GM21529 (cell line): ENCODE measurements around the gene BMX.

ENCODE experiments used
- ATAC-seq: cut with Tn5 transposase; IDR thresholded peaks from one replicate; pipeline ENCODE4 v1.9.1; 2021; ENCODE audit not compliant: unreplicated experiment

The BMX gene

DNA sequence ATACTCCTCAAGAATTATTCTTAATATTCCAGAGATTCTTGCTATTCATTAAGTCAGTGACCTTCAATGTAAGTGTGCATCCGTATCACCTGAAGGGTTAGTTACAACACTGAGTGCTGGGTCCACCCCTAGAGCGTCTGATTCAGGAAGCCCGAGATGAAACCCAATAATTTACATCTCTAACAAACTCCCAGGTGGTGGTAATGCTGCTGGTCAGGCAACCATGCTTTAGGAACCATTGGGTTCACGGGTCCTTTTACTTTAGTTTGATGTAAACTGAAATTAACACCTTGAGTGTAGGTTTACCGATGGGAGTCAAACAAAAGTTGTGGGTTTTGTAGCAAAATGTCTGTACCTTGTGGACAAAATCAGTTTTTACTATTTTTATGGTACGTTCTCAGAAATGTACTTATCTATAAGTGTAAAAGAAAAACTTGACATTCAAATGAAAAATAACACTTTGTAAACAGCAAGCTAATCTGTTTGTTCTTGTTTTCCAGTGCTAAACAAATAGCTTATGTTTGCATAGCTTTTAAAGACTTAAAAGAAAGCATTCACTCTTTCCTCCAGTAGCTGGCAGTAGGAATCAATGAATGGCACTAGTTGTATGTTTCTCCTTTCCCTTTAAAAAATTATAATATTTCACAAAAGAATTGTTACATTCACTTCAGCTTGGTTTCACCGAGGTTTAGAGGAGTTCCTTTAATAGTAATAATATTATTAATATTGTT, 67.4 kb downstream of the BMX start:
- ATAC-seq = no peak

DNA sequence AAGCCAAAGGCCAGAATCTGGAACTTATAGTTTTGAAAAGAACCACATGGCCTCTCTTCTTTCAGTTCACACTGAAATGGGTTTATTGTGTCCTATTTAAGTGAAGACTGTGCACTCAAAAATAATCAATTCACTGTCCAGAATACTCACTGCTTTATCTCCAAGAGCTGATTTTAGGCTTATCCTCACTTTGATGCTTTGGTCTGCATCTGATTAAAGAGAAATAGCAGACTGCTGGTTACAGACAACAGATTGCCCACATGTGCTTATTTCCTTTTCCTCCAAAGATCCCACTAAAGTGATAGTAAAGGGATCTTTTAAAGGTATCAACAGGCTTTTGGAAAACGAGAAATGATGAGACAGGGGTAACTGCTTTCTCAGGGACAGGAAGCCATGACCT, 69.5 kb downstream of the BMX start:
- ATAC-seq = no peak

DNA sequence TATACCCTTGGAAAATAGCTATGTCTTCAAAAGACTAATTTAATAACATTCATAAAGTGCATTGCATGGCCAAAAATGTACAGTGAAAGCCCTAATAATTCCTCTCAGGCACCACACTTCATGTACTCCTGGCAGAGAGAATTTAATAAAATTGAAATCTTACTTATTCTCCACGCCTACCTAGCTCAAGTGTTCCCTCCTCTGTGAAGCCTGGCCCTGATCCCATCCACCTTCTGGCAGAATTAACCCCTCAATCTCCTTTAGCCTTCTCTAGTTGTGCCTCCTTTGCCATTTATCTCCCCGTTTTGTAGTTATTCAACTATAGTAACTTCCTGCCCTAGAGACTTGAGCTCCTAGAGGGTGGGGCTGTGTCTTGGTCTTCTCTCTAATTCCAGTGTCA, 73.4 kb downstream of the BMX start:
- no peak for ATAC-seq

DNA sequence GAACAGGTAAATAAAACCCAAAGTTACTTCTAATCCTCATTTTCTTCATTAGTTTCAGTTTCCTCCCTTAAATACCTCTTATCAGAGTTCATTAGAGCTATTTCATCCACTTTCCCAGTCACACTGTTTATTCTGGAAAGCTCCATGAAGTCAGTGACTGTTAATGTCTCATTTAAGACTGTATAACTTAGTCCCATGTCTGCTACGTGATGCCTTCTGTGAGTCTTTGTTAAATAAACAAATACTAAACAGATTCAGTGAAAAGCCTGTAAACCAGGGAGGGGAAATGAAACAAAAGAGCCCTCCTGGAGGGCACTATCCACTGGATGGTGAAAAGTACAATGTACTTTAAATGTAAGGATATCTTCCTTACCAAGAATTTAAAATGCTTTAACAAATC, 75.4 kb downstream of the BMX start:
- ATAC-seq = no peak

DNA sequence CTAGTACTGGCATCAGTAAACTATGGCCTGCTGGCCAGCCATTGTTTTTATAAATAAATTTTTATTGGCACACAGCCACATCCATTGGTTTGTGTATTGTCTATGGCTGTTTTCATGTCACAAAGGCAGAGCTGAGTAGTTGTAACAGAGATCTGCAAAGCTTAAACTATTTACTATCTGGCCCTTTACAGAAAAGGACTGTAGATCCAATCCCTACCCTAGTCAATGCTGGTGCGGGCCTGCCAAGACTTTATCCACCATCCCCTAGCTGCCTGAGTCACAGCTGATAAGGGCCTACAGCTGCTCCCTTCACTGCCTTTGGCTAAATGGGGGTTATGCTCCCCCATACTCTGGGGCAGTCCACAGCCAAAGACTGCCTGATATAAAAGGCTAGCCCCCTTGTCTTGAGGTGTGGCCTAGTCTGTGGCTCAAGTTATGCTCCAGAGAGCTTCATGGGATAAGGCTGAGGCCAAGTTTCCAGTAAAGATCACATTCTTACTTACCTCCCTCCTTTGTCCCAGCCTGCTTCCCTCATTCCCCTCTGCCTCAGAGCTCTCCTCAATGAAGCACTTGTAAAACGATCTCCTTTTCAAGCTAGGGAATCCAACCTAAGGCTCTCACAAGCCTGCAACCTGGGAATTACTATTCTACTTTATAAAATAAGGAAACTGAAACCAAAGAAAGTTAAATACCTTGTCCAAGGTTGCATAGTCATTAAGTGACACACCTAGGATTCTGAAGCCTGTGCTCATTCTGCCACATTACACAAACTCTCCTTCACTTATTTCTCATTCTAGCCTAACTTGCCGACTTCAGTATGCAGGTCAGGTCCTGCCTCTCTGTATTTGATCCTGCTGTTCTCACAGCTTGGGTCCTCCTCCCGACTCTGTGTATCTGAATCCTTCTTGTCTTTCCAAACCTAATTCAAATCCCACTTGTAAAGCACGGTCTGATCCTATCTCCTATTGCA, 79.5 kb downstream of the BMX start:
- no peak for ATAC-seq

DNA sequence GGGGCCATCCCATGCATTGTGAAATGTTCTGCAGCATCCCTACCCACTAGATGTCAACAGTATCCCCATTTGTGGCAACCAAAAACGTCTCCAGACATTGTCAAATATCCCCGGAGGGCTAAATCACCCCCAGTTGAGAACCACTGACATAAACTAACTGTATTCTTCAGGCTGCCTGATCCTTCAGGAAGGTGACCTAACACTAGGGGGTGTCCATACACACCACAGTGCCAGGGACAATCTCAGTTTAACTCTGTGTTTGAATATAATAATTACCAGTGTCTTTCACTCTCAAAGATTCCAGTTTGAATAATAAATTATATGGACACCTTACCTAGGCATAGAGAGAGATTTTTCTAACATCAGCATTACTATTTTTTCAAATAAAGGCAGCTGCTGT, 93.8 kb downstream of the BMX start:
- no peak for ATAC-seq

DNA sequence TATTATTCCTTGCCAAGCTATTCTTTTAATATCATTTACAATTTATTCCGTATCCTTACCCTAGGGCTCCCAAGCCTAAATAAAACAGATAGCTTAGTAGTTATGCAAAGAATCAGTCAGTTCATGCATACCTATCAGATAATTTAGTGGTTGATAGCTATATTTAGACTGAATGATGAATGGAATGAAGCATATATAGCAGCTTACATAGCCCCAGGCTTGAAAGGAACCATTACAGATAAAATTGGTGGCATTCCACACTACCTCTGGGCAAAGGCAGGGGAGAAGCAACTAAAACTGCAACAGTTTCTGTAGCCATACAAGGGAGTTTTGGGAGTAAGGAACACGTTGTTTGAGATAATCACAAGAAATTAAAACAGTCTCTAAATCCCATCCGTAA, 97.4 kb downstream of the BMX start:
- no peak for ATAC-seq

DNA sequence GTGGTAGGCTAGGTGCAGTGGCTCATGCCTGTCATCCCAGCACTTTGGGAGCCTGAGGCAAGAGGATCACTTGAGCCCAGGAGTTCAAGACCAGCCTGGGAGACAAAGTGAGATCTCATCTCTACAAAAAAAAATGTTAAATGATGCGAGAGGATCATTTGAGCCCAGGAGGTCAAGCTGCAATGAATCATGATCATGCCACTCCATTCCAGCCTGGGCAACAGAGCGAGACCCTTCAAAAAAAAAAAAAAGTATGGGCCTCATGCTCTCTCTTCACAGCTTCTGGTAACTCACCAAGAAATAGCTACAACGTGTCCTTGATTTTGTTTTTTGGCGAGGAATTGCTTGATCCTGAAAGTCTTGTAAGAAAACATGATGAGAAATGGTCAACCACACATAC, 98.9 kb downstream of the BMX start:
- no peak for ATAC-seq

DNA sequence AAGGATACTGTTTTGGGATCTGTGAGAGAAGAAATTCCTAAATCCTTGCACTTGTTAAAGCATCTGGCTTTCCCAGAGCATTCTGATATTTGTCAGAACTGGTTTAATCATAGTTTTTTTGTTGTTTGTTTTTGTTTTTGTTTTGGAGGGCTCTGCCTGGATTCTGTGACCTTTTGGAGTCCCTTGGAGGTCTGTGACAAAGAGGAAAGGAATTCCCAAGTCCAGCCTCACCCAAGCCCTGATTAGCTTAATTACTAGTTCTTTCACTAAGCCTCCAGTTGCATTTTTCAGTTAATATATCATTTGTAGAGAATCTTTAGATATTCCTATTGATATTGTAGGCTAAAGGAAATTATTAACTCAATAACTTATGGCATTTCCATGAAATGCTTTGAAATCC, 99.4 kb downstream of the BMX start:
- ATAC-seq = no peak

DNA sequence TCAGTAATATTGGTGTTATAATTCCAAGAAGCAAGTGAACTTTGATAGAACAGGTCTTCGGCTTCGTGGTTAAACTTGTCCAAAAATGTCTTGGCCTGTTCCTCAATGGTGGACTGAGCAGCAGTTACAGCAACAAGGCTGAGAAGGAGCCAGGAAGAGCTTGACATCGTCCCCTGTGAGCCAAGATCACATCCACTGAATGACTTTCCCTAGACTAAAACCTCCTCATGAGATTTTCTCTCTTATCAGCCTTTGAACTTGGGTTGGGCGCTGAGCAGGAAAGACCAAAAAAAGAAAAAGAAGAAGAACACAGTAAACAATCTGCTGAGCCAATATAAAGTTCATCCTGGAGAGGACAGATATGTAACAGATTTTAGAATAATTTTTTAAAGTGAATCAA, 100.1 kb downstream of the BMX start, which contains the start of gene ACE2:
Gene ACE2, minus strand, starts transcription at position 216 of the 400 bp plus-strand sequence. Its CDS starts 49 bp downstream, at position 167.
- ATAC-seq = no peak

DNA sequence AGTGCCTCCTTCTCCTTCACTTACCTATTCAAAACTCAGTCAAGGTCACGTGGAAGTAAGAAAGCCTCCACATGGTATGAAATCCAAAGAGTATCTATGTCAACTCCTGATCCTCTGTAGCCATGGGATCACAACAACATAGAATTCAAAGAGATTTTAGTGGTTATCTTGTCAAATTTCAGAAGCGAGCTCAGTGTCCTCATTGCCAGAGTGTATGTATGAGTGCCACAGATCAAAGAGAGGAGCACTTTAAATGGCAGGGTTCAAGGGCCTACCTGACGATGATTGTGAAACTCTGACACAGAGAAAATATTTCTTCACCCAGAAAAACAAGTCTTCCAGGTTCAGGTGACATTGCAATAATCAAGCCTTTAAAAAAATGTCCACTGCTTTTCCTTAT, 101.3 kb downstream of the BMX start:
- ATAC-seq = no peak

DNA sequence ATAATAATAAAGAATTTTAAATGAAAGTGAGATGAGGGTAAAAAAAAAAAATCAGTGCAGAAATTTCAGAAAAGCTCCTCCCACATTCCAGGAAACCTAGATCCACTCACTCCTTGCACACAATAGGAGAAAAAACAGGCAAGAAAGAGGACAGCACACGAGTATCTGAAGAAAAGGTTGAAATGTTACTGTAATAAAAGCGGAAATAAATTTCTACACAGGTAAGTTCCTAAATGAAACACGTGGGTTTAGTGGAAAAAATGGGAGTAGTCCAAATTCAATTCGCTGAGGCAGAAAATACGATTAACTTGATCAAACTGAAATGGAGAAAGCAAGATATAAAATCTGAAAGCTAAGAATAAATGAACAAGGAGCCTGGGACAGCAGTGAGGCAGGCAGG, 102.2 kb downstream of the BMX start:
- no peak for ATAC-seq

DNA sequence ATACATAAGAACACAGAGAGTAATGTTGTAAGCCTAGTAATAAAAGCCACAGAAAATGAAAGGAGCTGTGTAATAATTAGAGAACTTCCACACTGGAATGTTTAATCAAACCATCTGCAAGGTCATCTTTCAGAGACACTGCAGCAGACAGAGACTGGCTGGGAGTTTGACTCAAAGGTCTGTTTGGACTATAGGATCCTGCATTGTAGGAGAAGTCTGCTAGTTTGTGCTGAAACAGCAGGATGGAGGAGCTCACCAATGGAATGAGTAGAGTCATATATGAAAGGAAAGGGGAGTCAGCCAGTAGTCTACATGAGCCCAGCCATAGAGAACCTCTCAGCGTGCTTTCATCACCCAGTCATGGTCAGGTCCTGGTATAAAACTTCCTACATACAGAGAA, 104.6 kb downstream of the BMX start:
- no peak for ATAC-seq
